Anterior cingulate cortex (tissue), 58 donors: Measurements from ENCODE around the gene PLEKHF1.
A peak's percentile ranks its signal among the peaks of the same experiment; 100 is the strongest.
"Not testable (repeated sequence)": the region's sequence is repeated elsewhere in the genome, so short reads cannot be mapped to it uniquely, and the experiment has no call there.

Source experiments
- DNase-seq, 58 donors: peaks; one replicate each; lab custom pipeline; 2025; lab: John Stamatoyannopoulos, UW

PLEKHF1 gene

GRCh38 chr19:29662604-29663404 lies 2.5 kb upstream of the PLEKHF1 start:
- DNase-seq = peak in 14 of 58 donors; percentile 19 to 79 (median 40)

- DNase-seq = no peak
Observed at GRCh38 chr19:29663861-29664752, 1.2 kb upstream of the PLEKHF1 start.

- no peak for DNase-seq
Observed at GRCh38 chr19:29664753-29665214, 477 bp upstream of the PLEKHF1 start.

GRCh38 chr19:29665826-29666577 lies 741 bp downstream of the PLEKHF1 start:
- peak in 1 of 58 donors; percentile 28 for DNase-seq

- DNase-seq = peak in 8 of 58 donors; percentile 12 to 61 (median 37)
Observed at GRCh38 chr19:29666578-29667386, 1.5 kb downstream of the PLEKHF1 start.

GRCh38 chr19:29667387-29667783 lies 2.1 kb downstream of the PLEKHF1 start:
- no peak for DNase-seq

- DNase-seq = no peak
Observed at GRCh38 chr19:29667901-29668341, 2.7 kb downstream of the PLEKHF1 start.

- DNase-seq = no peak
Observed at GRCh38 chr19:29668746-29669609, 3.7 kb downstream of the PLEKHF1 start.

- DNase-seq = no peak
Observed at GRCh38 chr19:29670255-29670654, 5.0 kb downstream of the PLEKHF1 start.

- DNase-seq = not testable (repeated sequence)
Observed at GRCh38 chr19:29671026-29671392, 5.7 kb downstream of the PLEKHF1 start.

- DNase-seq = peak in 1 of 58 donors; percentile 53
Observed at GRCh38 chr19:29671393-29672160, 6.3 kb downstream of the PLEKHF1 start.

- no peak for DNase-seq
Observed at GRCh38 chr19:29672319-29672932, 7.2 kb downstream of the PLEKHF1 start.

GRCh38 chr19:29672933-29673336 lies 7.7 kb downstream of the PLEKHF1 start:
- no peak for DNase-seq

- DNase-seq = no peak
Observed at GRCh38 chr19:29673451-29674371, 8.4 kb downstream of the PLEKHF1 start.

- no peak for DNase-seq
Observed at GRCh38 chr19:29674374-29675119, 9.3 kb downstream of the PLEKHF1 start.
